Endothelial cell of umbilical vein (primary cell): ENCODE data around the gene KLRF1.

Experiments
- EZH2 ChIP-seq: IDR thresholded peaks from 2 replicates; pipeline ENCODE4 v1.6.1; 2012; ENCODE audit warnings: borderline replicate concordance, low read depth, mild to moderate bottlenecking, moderate library complexity, low read length, inconsistent platforms; ENCODE audit not compliant: severe bottlenecking
- GATA2 ChIP-seq: IDR thresholded peaks from 2 replicates; pipeline ENCODE4 v1.7.0; 2011; ENCODE audit warnings: low read depth, mild to moderate bottlenecking, moderate library complexity, mixed read lengths, low read length; ENCODE audit not compliant: insufficient read length, insufficient read depth
- MAX ChIP-seq: IDR thresholded peaks from 2 replicates; pipeline ENCODE4 v1.6.1; 2011; ENCODE audit not compliant: insufficient read depth, insufficient read length
- POLR2A ChIP-seq: IDR thresholded peaks from 2 replicates; pipeline ENCODE4 v1.6.1; 2012; ENCODE audit warnings: low read depth, mild to moderate bottlenecking, control low read depth, low read length
- POLR2AphosphoS5 ChIP-seq: IDR thresholded peaks from 2 replicates; pipeline ENCODE4 v1.6.1; 2012; ENCODE audit warnings: low read depth, mild to moderate bottlenecking, control low read depth, low read length, moderate library complexity; ENCODE audit not compliant: insufficient read depth
- TF ChIP-seq, protein P1 (sequence below), 2 donors: IDR thresholded peaks; 1 replicate in 1 of 2; 2 replicates in 1 of 2; pipeline ENCODE4 v1.5.1; 2011; ENCODE audit warnings: low read length in 2 of 2, mild to moderate bottlenecking in 2 of 2, moderate library complexity in 2 of 2, control low read depth in 1 of 2, inconsistent platforms in 1 of 2, low read depth in 1 of 2; ENCODE audit not compliant: insufficient read depth in 1 of 2; ENCODE audit errors: extremely low read depth in 1 of 2

DNA sequence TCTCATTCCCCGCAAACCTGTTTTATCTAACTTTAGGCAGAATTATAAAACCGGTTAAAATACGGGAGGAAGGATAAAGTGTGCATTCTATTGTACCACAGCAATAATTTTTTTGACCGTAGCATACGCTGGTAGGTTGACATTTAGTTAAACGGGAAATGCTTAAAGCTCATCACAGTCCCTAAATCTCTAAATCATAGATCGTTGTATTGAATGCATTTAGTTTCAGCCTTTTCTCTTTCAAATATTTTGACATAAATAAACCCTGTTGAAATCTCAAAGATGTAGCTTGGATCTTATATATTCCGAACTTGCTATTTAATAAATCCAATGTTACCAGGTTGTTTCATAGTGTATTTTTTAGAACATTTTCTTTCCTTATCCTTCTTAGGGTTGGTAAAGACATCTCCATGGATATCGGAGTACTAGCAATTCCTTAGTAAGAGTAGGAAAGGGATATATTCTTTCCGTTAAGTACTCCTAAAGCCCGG lies 41.1 kb downstream of the KLRF1 start:
- TF ChIP-seq, protein P1, sequence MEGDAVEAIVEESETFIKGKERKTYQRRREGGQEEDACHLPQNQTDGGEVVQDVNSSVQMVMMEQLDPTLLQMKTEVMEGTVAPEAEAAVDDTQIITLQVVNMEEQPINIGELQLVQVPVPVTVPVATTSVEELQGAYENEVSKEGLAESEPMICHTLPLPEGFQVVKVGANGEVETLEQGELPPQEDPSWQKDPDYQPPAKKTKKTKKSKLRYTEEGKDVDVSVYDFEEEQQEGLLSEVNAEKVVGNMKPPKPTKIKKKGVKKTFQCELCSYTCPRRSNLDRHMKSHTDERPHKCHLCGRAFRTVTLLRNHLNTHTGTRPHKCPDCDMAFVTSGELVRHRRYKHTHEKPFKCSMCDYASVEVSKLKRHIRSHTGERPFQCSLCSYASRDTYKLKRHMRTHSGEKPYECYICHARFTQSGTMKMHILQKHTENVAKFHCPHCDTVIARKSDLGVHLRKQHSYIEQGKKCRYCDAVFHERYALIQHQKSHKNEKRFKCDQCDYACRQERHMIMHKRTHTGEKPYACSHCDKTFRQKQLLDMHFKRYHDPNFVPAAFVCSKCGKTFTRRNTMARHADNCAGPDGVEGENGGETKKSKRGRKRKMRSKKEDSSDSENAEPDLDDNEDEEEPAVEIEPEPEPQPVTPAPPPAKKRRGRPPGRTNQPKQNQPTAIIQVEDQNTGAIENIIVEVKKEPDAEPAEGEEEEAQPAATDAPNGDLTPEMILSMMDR (IDR thresholded peaks at IDR 0.05; ENCODE audit: extremely low read depth in 1 of 2, insufficient read depth in 1 of 2, low read depth in 1 of 2, low read length in 2 of 2): no peak
- TF ChIP-seq POLR2A (no peak), POLR2AphosphoS5 (no peak), MAX (no peak), EZH2 (no peak), GATA2 (no peak)
